ENCODE measurements around the gene SEMA6B.
A peak's percentile ranks its signal among the peaks of the same experiment; 100 is the strongest.

GRCh38 chr19:4495471-4495870 is 64.0 kb downstream of the SEMA6B start:
- peak; percentile 8; the same call in 1 of the 2 replicates for TF ChIP-seq CTCF (conservative IDR thresholded peaks at IDR 0.05; ENCODE audit: low read depth, low read length)
- TF ChIP-seq CHD1 (IDR thresholded peaks at IDR 0.05; ENCODE audit: low read depth, low read length) = no peak
- TF ChIP-seq USF2 (IDR thresholded peaks at IDR 0.05; ENCODE audit: low read depth, low read length) = no peak
- TF ChIP-seq ELK1 (IDR thresholded peaks at IDR 0.05; ENCODE audit: borderline replicate concordance, low read depth, low read length) = no peak
- TF ChIP-seq CEBPB (IDR thresholded peaks at IDR 0.05; ENCODE audit: low read depth, low read length) = no peak
- no peak for TF ChIP-seq MXI1 (IDR thresholded peaks at IDR 0.05; ENCODE audit: borderline replicate concordance, low read depth, low read length)
